H9 (cell line): ENCODE measurements around the gene UPF3A. TPM values are rescaled to one million over a fixed set of nuclear protein-coding genes. Genes with fewer than 3 reads are reported as not detected.
A peak's percentile ranks its signal among the peaks of the same experiment; 100 is the strongest.

ENCODE experiments used
- DNase-seq: peaks from one replicate; pipeline ENCODE4 v3.0.0-alpha.2; 2017
- H2AFZ ChIP-seq: one replicate; pipeline ENCODE4 v1.6.1; 2013; ENCODE audit warnings: mild to moderate bottlenecking, low read length, control low read depth, moderate library complexity
- H2AK5ac ChIP-seq: 2 replicates; pipeline ENCODE4 v1.6.1; 2013; ENCODE audit warnings: low read length, control low read depth, mixed read lengths; ENCODE audit not compliant: insufficient read length
- H2BK120ac ChIP-seq: one replicate; pipeline ENCODE4 v1.6.1; 2013; ENCODE audit warnings: low read depth, mild to moderate bottlenecking, low read length, control low read depth, inconsistent platforms; ENCODE audit not compliant: poor library complexity, severe bottlenecking
- H2BK12ac ChIP-seq: 2 replicates; pipeline ENCODE4 v1.6.1; 2013; ENCODE audit warnings: low read length, control low read depth, mixed read lengths, low read depth; ENCODE audit not compliant: insufficient read length
- H2BK15ac ChIP-seq: 2 replicates; pipeline ENCODE4 v1.6.1; 2013; ENCODE audit warnings: low read depth, low read length, control low read depth
- H2BK20ac ChIP-seq: one replicate; pipeline ENCODE4 v1.6.1; 2013; ENCODE audit warnings: low read depth, mild to moderate bottlenecking, low read length, control low read depth, inconsistent platforms; ENCODE audit not compliant: poor library complexity, severe bottlenecking
- H2BK5ac ChIP-seq: 2 replicates; pipeline ENCODE4 v1.6.1; 2013; ENCODE audit warnings: low read length, control low read depth, mixed read lengths; ENCODE audit not compliant: insufficient read length
- H3K14ac ChIP-seq: 2 replicates; pipeline ENCODE4 v1.6.1; 2013; ENCODE audit warnings: low read length, control low read depth; ENCODE audit not compliant: insufficient read depth
- H3K18ac ChIP-seq: 2 replicates; pipeline ENCODE4 v1.6.1; 2013; ENCODE audit warnings: low read depth, mild to moderate bottlenecking, mixed read lengths, low read length, control low read depth; ENCODE audit not compliant: insufficient read length
- H3K23ac ChIP-seq: 2 replicates; pipeline ENCODE4 v1.6.1; 2013; ENCODE audit warnings: low read length, control low read depth, mixed read lengths, low read depth; ENCODE audit not compliant: insufficient read length
- H3K23me2 ChIP-seq: 2 replicates; pipeline ENCODE4 v1.6.1; 2013; ENCODE audit warnings: low read depth, mild to moderate bottlenecking, mixed read lengths, low read length, control low read depth; ENCODE audit not compliant: insufficient read length, poor library complexity, severe bottlenecking
- H3K27ac ChIP-seq: 2 replicates; pipeline ENCODE4 v1.5.1; 2013; ENCODE audit warnings: low read length, control low read depth, mixed read lengths, low read depth; ENCODE audit not compliant: insufficient read length
- H3K27me3 ChIP-seq: 2 replicates; pipeline ENCODE4 v1.6.1; 2013; ENCODE audit warnings: low read length, control low read depth, inconsistent platforms; ENCODE audit not compliant: insufficient read depth
- H3K4ac ChIP-seq: 2 replicates; pipeline ENCODE4 v1.6.1; 2013; ENCODE audit warnings: low read depth, mild to moderate bottlenecking, control low read depth, inconsistent platforms, low read length, moderate library complexity
- H3K4me1 ChIP-seq: 2 replicates; pipeline ENCODE4 v1.6.1; 2013; ENCODE audit warnings: low read length, control low read depth, inconsistent platforms; ENCODE audit not compliant: insufficient read depth
- H3K4me2 ChIP-seq: 2 replicates; pipeline ENCODE4 v1.6.1; 2013; ENCODE audit warnings: low read length, control low read depth, mixed read lengths; ENCODE audit not compliant: insufficient read length, insufficient read depth
- H3K56ac ChIP-seq: 2 replicates; pipeline ENCODE4 v1.6.1; 2013; ENCODE audit warnings: low read depth, mild to moderate bottlenecking, mixed read lengths, low read length, control low read depth; ENCODE audit not compliant: insufficient read length
- H3K79me1 ChIP-seq: 2 replicates; pipeline ENCODE4 v1.6.1; 2013; ENCODE audit warnings: low read depth, mild to moderate bottlenecking, moderate library complexity, low read length, control low read depth, inconsistent platforms; ENCODE audit not compliant: insufficient read depth, poor library complexity, severe bottlenecking
- H3K79me2 ChIP-seq: 2 replicates; pipeline ENCODE4 v1.6.1; 2013; ENCODE audit warnings: low read length, control low read depth, inconsistent platforms; ENCODE audit not compliant: insufficient read depth
- H3K9ac ChIP-seq: 2 replicates; pipeline ENCODE4 v1.6.1; 2013; ENCODE audit warnings: low read length, control low read depth, mixed read lengths; ENCODE audit not compliant: insufficient read length; ENCODE audit errors: extremely low read depth
- H3K9me3 ChIP-seq: one replicate; pipeline ENCODE4 v1.6.1; 2013; ENCODE audit warnings: low read depth, low read length, inconsistent platforms; ENCODE audit not compliant: control insufficient read depth
- H3T11ph ChIP-seq: one replicate; pipeline ENCODE4 v1.6.1; 2013; ENCODE audit warnings: mild to moderate bottlenecking, low read length, control low read depth, inconsistent platforms
- H4K20me1 ChIP-seq: one replicate; pipeline ENCODE4 v1.6.1; 2013; ENCODE audit not compliant: control insufficient read depth, insufficient read length, insufficient read depth
- H4K5ac ChIP-seq: 2 replicates; pipeline ENCODE4 v1.6.1; 2013; ENCODE audit warnings: low read depth, mild to moderate bottlenecking, mixed read lengths, low read length, control low read depth; ENCODE audit not compliant: insufficient read length
- H4K8ac ChIP-seq: replicated peaks from 2 replicates; pipeline ENCODE4 v1.6.1; 2013; ENCODE audit warnings: low read length, control low read depth, mixed read lengths, low read depth; ENCODE audit not compliant: insufficient read length
- H4K91ac ChIP-seq: 2 replicates; pipeline ENCODE4 v1.6.1; 2013; ENCODE audit warnings: low read depth, mild to moderate bottlenecking, moderate library complexity, mixed read lengths, low read length, control low read depth; ENCODE audit not compliant: insufficient read length
- H3K27ac Mint-ChIP-seq, 3 experiments: 2 replicates in 2 of 3; 3 replicates in 1 of 3; pipeline ENCODE4 v1.8.0; 2020 to 2021; ENCODE audit warnings: mixed read lengths in 3 of 3, mild to moderate bottlenecking in 1 of 3, moderate library complexity in 1 of 3
- H3K27me3 Mint-ChIP-seq: 2 replicates; pipeline ENCODE4 v1.8.0; 2021; ENCODE audit warnings: low read depth, mild to moderate bottlenecking, moderate library complexity, mixed read lengths
- H3K36me3 Mint-ChIP-seq, 3 experiments: 2 replicates in 2 of 3; 3 replicates in 1 of 3; pipeline ENCODE4 v1.8.0; 2020 to 2021; ENCODE audit warnings: low read depth in 3 of 3, mixed read lengths in 3 of 3; ENCODE audit not compliant: insufficient read depth in 1 of 3
- H3K4me1 Mint-ChIP-seq, 2 experiments: 2 replicates each; pipeline ENCODE4 v1.8.0; 2020; ENCODE audit warnings: mixed read lengths in 2 of 2
- H3K4me3 Mint-ChIP-seq, 2 experiments: 2 replicates in 1 of 2; 3 replicates in 1 of 2; pipeline ENCODE4 v1.8.0; 2020 to 2021; ENCODE audit warnings: mild to moderate bottlenecking in 2 of 2, mixed read lengths in 2 of 2, moderate library complexity in 1 of 2
- H3K9me3 Mint-ChIP-seq, 2 experiments: 2 replicates in 1 of 2; 3 replicates in 1 of 2; pipeline ENCODE4 v1.8.0; 2020; ENCODE audit warnings: mild to moderate bottlenecking in 2 of 2, mixed read lengths in 2 of 2, moderate library complexity in 1 of 2
- WGBS: extraction: QIAGEN DNeasy Blood & Tissue Kit; methylation state at CpG from one replicate; pipeline ENCODE4 v1.1.7; 2013; ENCODE audit warnings: missing lambda C conversion rate, low lambda C conversion rate, mixed read lengths; ENCODE audit not compliant: insufficient read length; ENCODE audit errors: extremely low coverage; 5-methylcytosine and 5-hydroxymethylcytosine counted together
- total RNA-seq: library from RNA; stranded (reverse); gene quantifications from 2 replicates; pipeline ENCODE4 v1.2.1, GENCODE V29; 2021
- TF ChIP-seq, protein P1 (sequence below): fragments of 200-600 bp; sonication (generic); conservative IDR thresholded peaks from 3 replicates; pipeline ENCODE4 v1.8.0; 2021; ENCODE audit warnings: antibody characterized with exemption, mild to moderate bottlenecking

The UPF3A gene
- total RNA-seq, 1 experiment from 2014 or later, result 81.8 TPM

DNA sequence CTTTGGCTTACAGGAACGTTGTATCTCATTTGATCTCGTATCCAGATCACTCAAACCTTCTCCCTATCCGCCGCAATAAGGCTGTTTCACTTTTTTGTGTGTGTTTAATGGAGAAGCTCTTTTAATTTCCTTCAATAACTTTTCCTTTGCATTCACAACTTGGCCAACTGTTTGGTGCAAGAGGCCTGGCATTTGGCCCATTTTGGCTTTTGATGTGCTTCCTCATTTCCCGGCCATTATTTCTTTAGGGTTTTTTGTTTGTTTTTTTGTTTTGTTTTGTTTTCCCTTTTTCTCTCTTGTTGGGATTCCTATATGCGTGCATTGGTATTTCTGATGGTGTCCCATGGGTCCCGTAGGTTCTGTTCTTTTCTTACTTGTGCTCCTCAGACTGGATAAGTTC lies 6.1 kb upstream of the UPF3A start:
- no CpG with 5 or more reads among the region's 7 CpGs for WGBS
- Histone ChIP-seq H3K9ac (no peak overlapping the region), H4K91ac (no peak overlapping the region), H3K4me1 (peaks cover 3% of the 10 kb centered on the region), H2BK120ac (no peak overlapping the region), H4K8ac (no peak overlapping the region), H3K27ac (no peak overlapping the region), H3K79me1 (no peaks in the 10 kb centered on the region), H2AFZ (no peak overlapping the region), H2BK12ac (no peak overlapping the region), H2BK5ac (no peak overlapping the region), H3K79me2 (no peaks in the 10 kb centered on the region), H3K4me2 (no peak overlapping the region), H3K27me3 (no peaks in the 10 kb centered on the region), H3K4ac (no peak overlapping the region), H3K56ac (no peak overlapping the region), H4K20me1 (no peaks in the 10 kb centered on the region), H3K23ac (no peak overlapping the region), H3T11ph (no peak overlapping the region), H2BK20ac (no peak overlapping the region), H2BK15ac (no peak overlapping the region), H3K18ac (no peak overlapping the region), H4K5ac (no peak overlapping the region), H3K23me2 (no peaks in the 10 kb centered on the region), H3K9me3 (no peaks in the 10 kb centered on the region), H2AK5ac (no peak overlapping the region), H3K14ac (no peak overlapping the region)
- no peak overlapping the region for H3K4me3 Mint-ChIP-seq
- no peaks in the 10 kb centered on the region for H3K9me3 Mint-ChIP-seq
- H3K27ac Mint-ChIP-seq, result peak overlapping the region in 1 of 3 experiments; percentile 39; a peak in 3 of 7 replicates
- TF ChIP-seq, protein P1, sequence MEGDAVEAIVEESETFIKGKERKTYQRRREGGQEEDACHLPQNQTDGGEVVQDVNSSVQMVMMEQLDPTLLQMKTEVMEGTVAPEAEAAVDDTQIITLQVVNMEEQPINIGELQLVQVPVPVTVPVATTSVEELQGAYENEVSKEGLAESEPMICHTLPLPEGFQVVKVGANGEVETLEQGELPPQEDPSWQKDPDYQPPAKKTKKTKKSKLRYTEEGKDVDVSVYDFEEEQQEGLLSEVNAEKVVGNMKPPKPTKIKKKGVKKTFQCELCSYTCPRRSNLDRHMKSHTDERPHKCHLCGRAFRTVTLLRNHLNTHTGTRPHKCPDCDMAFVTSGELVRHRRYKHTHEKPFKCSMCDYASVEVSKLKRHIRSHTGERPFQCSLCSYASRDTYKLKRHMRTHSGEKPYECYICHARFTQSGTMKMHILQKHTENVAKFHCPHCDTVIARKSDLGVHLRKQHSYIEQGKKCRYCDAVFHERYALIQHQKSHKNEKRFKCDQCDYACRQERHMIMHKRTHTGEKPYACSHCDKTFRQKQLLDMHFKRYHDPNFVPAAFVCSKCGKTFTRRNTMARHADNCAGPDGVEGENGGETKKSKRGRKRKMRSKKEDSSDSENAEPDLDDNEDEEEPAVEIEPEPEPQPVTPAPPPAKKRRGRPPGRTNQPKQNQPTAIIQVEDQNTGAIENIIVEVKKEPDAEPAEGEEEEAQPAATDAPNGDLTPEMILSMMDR, result no peak
- peaks cover 18 to 62% (median 38%) of the 10 kb centered on the region in 3 experiments for H3K36me3 Mint-ChIP-seq
- H3K27me3 Mint-ChIP-seq, result no peaks in the 10 kb centered on the region; the same call in 1 of the 2 replicates
- peaks cover 7 to 8% of the 10 kb centered on the region in 2 experiments for H3K4me1 Mint-ChIP-seq
- no peak for DNase-seq
